Measurements from ENCODE around the gene P2RX6.

DNA sequence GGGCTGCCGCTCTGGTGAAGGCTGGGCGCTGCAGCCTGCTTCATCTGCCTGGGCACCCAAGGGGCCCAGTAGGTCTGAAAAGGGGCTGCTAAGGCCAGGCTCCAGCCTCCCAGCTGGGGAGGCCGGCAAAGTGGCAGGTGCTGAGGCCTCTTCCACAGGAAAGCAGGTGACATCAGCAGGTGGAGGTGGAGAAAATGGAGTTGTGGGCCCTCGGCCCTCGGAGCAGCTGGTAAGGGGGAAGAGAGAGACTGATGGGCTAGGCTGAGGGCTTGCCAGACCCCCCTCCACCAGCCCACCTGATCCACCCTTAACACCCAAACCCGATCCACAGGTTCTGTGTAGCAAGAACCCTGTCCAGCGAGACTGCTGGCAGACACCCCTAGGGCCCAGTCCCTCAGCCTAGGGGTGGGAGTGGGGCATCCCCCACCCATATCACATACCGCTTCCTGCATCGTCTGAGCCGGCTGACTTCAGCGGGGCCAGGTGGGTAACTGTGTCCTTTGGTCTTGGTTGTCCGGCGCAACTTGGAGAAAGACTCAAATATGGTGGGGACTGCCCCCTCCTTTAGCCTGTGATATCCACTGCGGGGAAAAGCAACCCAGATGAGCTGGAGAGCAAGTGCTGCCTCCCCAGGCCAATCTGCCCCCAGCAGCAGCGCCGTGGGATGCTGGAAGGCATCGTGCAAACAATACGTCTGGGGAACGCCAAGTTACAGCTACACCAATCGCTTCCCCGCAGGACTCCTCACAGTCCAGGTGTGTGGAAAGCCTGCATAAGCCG lies 14.6 kb upstream of the P2RX6 start:
- TF ChIP-seq, protein P1, sequence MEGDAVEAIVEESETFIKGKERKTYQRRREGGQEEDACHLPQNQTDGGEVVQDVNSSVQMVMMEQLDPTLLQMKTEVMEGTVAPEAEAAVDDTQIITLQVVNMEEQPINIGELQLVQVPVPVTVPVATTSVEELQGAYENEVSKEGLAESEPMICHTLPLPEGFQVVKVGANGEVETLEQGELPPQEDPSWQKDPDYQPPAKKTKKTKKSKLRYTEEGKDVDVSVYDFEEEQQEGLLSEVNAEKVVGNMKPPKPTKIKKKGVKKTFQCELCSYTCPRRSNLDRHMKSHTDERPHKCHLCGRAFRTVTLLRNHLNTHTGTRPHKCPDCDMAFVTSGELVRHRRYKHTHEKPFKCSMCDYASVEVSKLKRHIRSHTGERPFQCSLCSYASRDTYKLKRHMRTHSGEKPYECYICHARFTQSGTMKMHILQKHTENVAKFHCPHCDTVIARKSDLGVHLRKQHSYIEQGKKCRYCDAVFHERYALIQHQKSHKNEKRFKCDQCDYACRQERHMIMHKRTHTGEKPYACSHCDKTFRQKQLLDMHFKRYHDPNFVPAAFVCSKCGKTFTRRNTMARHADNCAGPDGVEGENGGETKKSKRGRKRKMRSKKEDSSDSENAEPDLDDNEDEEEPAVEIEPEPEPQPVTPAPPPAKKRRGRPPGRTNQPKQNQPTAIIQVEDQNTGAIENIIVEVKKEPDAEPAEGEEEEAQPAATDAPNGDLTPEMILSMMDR (IDR thresholded peaks at IDR 0.05) = no peak
- no peak for TF ChIP-seq POLR2A (IDR thresholded peaks at IDR 0.05; ENCODE audit: low read depth)
